ENCODE measurements around the gene CFAP47. TPM values are rescaled to one million over a fixed set of nuclear protein-coding genes. Genes with fewer than 3 reads are reported as not detected.
"Not testable (repeated sequence)": the region's sequence is repeated elsewhere in the genome, so short reads cannot be mapped to it uniquely, and the experiment has no call there.

Gene CFAP47
- total and polyA plus RNA-seq, 2 of the 4 experiments (the other 2 are of a cell fraction), result not detected

DNA sequence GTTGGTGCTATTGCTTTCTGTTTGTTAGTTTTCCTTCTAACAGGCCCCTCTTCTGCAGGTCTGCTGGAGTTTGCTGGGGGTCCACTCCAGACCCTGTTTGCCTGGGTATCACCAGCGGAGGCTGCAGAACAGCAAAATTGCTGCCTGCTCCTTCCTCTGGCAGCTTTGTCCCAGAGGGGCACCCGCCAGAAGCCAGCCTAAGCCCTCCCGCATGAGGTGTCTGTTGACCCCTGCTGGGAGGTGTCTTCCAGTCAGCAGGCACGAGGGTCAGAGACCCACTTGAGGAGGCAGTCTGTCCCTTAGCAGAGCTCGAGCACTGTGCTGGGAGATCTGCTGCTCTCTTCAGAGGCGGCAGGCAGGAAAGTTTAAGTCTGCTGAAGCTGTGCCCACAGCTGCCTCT, 67.3 kb downstream of the CFAP47 start:
- H3K9me3 ChIP-seq (ENCODE audit: control insufficient read depth, insufficient read depth, low read length); H3K56ac ChIP-seq (ENCODE audit: extremely low read depth, insufficient read depth, low read length); H4K91ac ChIP-seq (ENCODE audit: insufficient read depth, low read depth, low read length); H3K27ac ChIP-seq (ENCODE audit: insufficient read depth, low read length); H3K14ac ChIP-seq (replicated peaks; ENCODE audit: low read depth, low read length); DNase-seq; H3K18ac ChIP-seq (ENCODE audit: low read depth, low read length); CTCF ChIA-PET; H4K8ac ChIP-seq (ENCODE audit: low read depth in 2 of 2, low read length in 2 of 2); H2BK15ac ChIP-seq (ENCODE audit: low read depth, low read length); H2BK5ac ChIP-seq (ENCODE audit: low read depth, low read length, poor library complexity, severe bottlenecking); H2AFZ ChIP-seq (replicated peaks; ENCODE audit: low read length, poor library complexity); H2BK120ac ChIP-seq (ENCODE audit: low read depth, low read length); H3K4me3 ChIP-seq (ENCODE audit: insufficient read depth, low read depth, low read length); H3K36me3 ChIP-seq (ENCODE audit: control insufficient read depth, insufficient read depth, low read length); H3K4me2 ChIP-seq (ENCODE audit: low read depth, low read length); H3K79me1 ChIP-seq (ENCODE audit: low read depth in 1 of 2, low read length in 2 of 2); H4K5ac ChIP-seq (ENCODE audit: low read depth, low read length); H3K4me1 ChIP-seq (ENCODE audit: control insufficient read depth, insufficient read depth, low read length); H3K23ac ChIP-seq (ENCODE audit: low read depth, low read length); H3K27me3 ChIP-seq (ENCODE audit: control insufficient read depth, insufficient read depth, low read length); H2AK5ac ChIP-seq (ENCODE audit: low read depth, low read length); H3K9me1 ChIP-seq (ENCODE audit: insufficient read depth, low read length); ATAC-seq (ENCODE audit: low read depth); H3K4ac ChIP-seq (ENCODE audit: low read depth, low read length); H2BK20ac ChIP-seq (ENCODE audit: low read depth, low read length); BruUV-seq (replicated peaks); dilution Hi-C loops (cut with HindIII; ENCODE audit: low sequenced_read_pairs, unreplicated experiment); POLR2A ChIA-PET (ENCODE audit: unreplicated experiment); H4K20me1 ChIP-seq (ENCODE audit: insufficient read depth, low read length); intact Hi-C loops (cut with micrococcal nuclease); H2AK9ac ChIP-seq (replicated peaks; ENCODE audit: low read depth, low read length, poor library complexity); H3K9ac ChIP-seq (ENCODE audit: low read depth, low read length); in situ Hi-C loops (cut with MboI; ENCODE audit: low sequenced_read_pairs): not testable (repeated sequence)
- 49% methylated on average over 5 of the region's 6 CpGs; no CpG with 5 or more reads in 1 of the 2 experiments for WGBS, 2 experiments (ENCODE audit: extremely low coverage in 2 of 2, insufficient read length in 1 of 2)

All from IMR-90 (cell line).